ENCODE results near the gene MAEA. TPM values are rescaled to one million over a fixed set of nuclear protein-coding genes. Genes with fewer than 3 reads are reported as not detected.

Gene MAEA
- total RNA-seq, 1 donor from 2014 or later, result 103 TPM

- H3K4me1 ChIP-seq, result no peaks in the 10 kb centered on the region
- H3K4me3 ChIP-seq, result no peak overlapping the region
- no peaks in the 10 kb centered on the region for H3K9me3 ChIP-seq
- H3K27me3 ChIP-seq, result no peaks in the 10 kb centered on the region
- no peak overlapping the region for H3K27ac ChIP-seq
- TF ChIP-seq CTCF (IDR thresholded peaks at IDR 0.05) (no peak), POLR2A (IDR thresholded peaks at IDR 0.05) (no peak), POLR2AphosphoS5 (IDR thresholded peaks at IDR 0.05; ENCODE audit: insufficient read depth in 1 of 2, low read depth in 1 of 2) (no peak)
- DNase-seq (ENCODE audit: extremely low spot score in 2 of 2), result no peak
- peaks cover 0 to 38% of the 10 kb centered on the region in 2 donors for H3K36me3 ChIP-seq
- intact Hi-C loops (cut with DNase I), result no loop called here
These were observed 35.4 kb downstream of the MAEA start for GRCh38 chr4:1325176-1325480.

- H3K4me1 ChIP-seq, result no peaks in the 10 kb centered on the region
- no peak overlapping the region for H3K27ac ChIP-seq
- TF ChIP-seq POLR2A (IDR thresholded peaks at IDR 0.05) (no peak), POLR2AphosphoS5 (IDR thresholded peaks at IDR 0.05; ENCODE audit: insufficient read depth in 1 of 2, low read depth in 1 of 2) (no peak), CTCF (IDR thresholded peaks at IDR 0.05) (no peak)
- peaks cover 0 to 38% of the 10 kb centered on the region in 2 donors for H3K36me3 ChIP-seq
- H3K9me3 ChIP-seq, result no peaks in the 10 kb centered on the region
- no peak for DNase-seq (ENCODE audit: extremely low spot score in 2 of 2)
- H3K4me3 ChIP-seq, result no peak overlapping the region
- intact Hi-C loops (cut with DNase I), result no loop called here
- no peaks in the 10 kb centered on the region for H3K27me3 ChIP-seq
These were observed 36.3 kb downstream of the MAEA start for GRCh38 chr4:1325681-1326635.

- H3K36me3 ChIP-seq, result peaks cover 0 to 38% of the 10 kb centered on the region in 2 donors
- TF ChIP-seq POLR2AphosphoS5 (IDR thresholded peaks at IDR 0.05; ENCODE audit: insufficient read depth in 1 of 2, low read depth in 1 of 2) (no peak), CTCF (IDR thresholded peaks at IDR 0.05) (no peak), POLR2A (IDR thresholded peaks at IDR 0.05) (no peak)
- no peaks in the 10 kb centered on the region for H3K27me3 ChIP-seq
- H3K4me3 ChIP-seq, result no peak overlapping the region
- no peak for DNase-seq (ENCODE audit: extremely low spot score in 2 of 2)
- H3K9me3 ChIP-seq, result no peaks in the 10 kb centered on the region
- intact Hi-C loops (cut with DNase I), result no loop called here
- no peak overlapping the region for H3K27ac ChIP-seq
- H3K4me1 ChIP-seq, result peaks cover 7% of the 10 kb centered on the region
These were observed 37.2 kb downstream of the MAEA start for GRCh38 chr4:1326751-1327525.

GRCh38 chr4:1327526-1328266 lies 38.0 kb downstream of the MAEA start:
- H3K4me1 ChIP-seq, result peaks cover 7% of the 10 kb centered on the region
- no peaks in the 10 kb centered on the region for H3K9me3 ChIP-seq
- peaks cover 0 to 42% of the 10 kb centered on the region in 2 donors for H3K36me3 ChIP-seq
- TF ChIP-seq POLR2A (IDR thresholded peaks at IDR 0.05) (no peak), CTCF (IDR thresholded peaks at IDR 0.05) (no peak), POLR2AphosphoS5 (IDR thresholded peaks at IDR 0.05; ENCODE audit: insufficient read depth in 1 of 2, low read depth in 1 of 2) (no peak)
- H3K27me3 ChIP-seq, result no peaks in the 10 kb centered on the region
- H3K27ac ChIP-seq, result no peak overlapping the region
- DNase-seq (ENCODE audit: extremely low spot score in 2 of 2), result no peak
- intact Hi-C loops (cut with DNase I), result no loop called here
- no peak overlapping the region for H3K4me3 ChIP-seq
